Measurements from ENCODE around the gene RAB15.

- TF ChIP-seq CTCF (optimal IDR thresholded peaks at IDR 0.05 in 1 of 3, IDR thresholded peaks at IDR 0.05 in 1 of 3, conservative IDR thresholded peaks at IDR 0.05 in 1 of 3; ENCODE audit: extremely low read depth in 1 of 3, insufficient read depth in 2 of 3, low read length in 3 of 3): no peak
- no peak for TF ChIP-seq EZH2 (IDR thresholded peaks at IDR 0.05; ENCODE audit: low read length)
Observed at GRCh38 chr14:64950889-64951288, 21.2 kb downstream of the RAB15 start.

Data from keratinocyte (primary cell).